Upper lobe of left lung (tissue), 6 donors: ENCODE measurements around the gene FAM174C. TPM values are rescaled to one million over a fixed set of nuclear protein-coding genes. Genes with fewer than 3 reads are reported as not detected.

Experiments
- ATAC-seq, 2 donors: fragments of 200-7000 bp; cut with Tn5 transposase; one replicate each; pipeline ENCODE4 v1.9.1; 2022; ENCODE audit warnings: mild to moderate bottlenecking in 2 of 2, moderate library complexity in 2 of 2; ENCODE audit not compliant: low FRiP score in 2 of 2
- DNase-seq, 2 donors: peaks; one replicate each; pipeline ENCODE4 v3.0.0-alpha.2; 2019 to 2020
- H3K27ac ChIP-seq, 4 donors: fragments of 200-600 bp; sonication (generic); one replicate each; pipeline ENCODE4 v1.5.1; 2016 to 2019
- H3K27me3 ChIP-seq, 4 donors: fragments of 200-600 bp; sonication (generic); one replicate each; pipeline ENCODE4 v1.5.1; 2017 to 2019
- H3K36me3 ChIP-seq, 4 donors: fragments of 200-600 bp; sonication (generic); one replicate each; pipeline ENCODE4 v1.5.1; 2016 to 2019
- H3K4me1 ChIP-seq, 4 donors: fragments of 200-600 bp; sonication (generic); one replicate each; pipeline ENCODE4 v1.5.1; 2018 to 2019
- H3K4me3 ChIP-seq, 4 donors: fragments of 200-600 bp; sonication (generic); one replicate each; pipeline ENCODE4 v1.5.1; 2017 to 2019; ENCODE audit warnings: mild to moderate bottlenecking in 2 of 4, moderate library complexity in 1 of 4
- H3K9me3 ChIP-seq, 4 donors: fragments of 200-600 bp; sonication (generic); one replicate each; pipeline ENCODE4 v1.5.1; 2018 to 2019
- CTCF ChIP-seq, 6 experiments: fragments of 450-650 bp in 4 of 6; fragments of 200-600 bp in 2 of 6; sonication (generic) in 2 of 6; IDR thresholded peaks; one replicate each; pipeline ENCODE4 v1.5.1; 2016 to 2019; ENCODE audit warnings: antibody characterized with exemption in 6 of 6
- EP300 ChIP-seq, 4 donors: sonication (generic); formaldehyde crosslinking; IDR thresholded peaks; one replicate each; pipeline ENCODE4 v1.5.1; 2017; ENCODE audit warnings: antibody characterized with exemption in 4 of 4, control low read depth in 2 of 4
- POLR2A ChIP-seq, 4 donors: fragments of 450-650 bp; IDR thresholded peaks; one replicate each; pipeline ENCODE4 v1.5.1; 2016 to 2017; ENCODE audit warnings: antibody characterized with exemption in 4 of 4, mild to moderate bottlenecking in 2 of 4
- POLR2AphosphoS5 ChIP-seq, 2 donors: sonication (generic); formaldehyde crosslinking; IDR thresholded peaks; one replicate each; pipeline ENCODE4 v1.5.1; 2017; ENCODE audit warnings: antibody characterized with exemption in 2 of 2
- WGBS, 2 donors: methylation state at CpG; one replicate each; pipeline ENCODE4 v1.1.5; 2017 to 2018; 5-methylcytosine and 5-hydroxymethylcytosine counted together
- total RNA-seq, 6 donors: library from RNA; depleted of rRNA in 4 of 6; stranded (reverse); fragments of >200 nt in 4 of 6; gene quantifications; one replicate each; pipeline versions ENCODE4 v1.1.0 to v1.2.1, GENCODE V29; 2016 to 2021
- donor health status: DM: no; HTN: no; CAD: no; lungs with moderate emphysema.
- donor health status: DM: no; HTN: yes; CAD: no; lungs with severe emphysema.

Gene FAM174C
- total RNA-seq, 6 donors from 2014 or later = 43.0 to 85.3 (median 59.6) TPM

- Histone ChIP-seq H3K9me3 (no peaks in the 10 kb centered on the region), H3K27ac (no peak overlapping the region), H3K4me1 (peaks cover 5 to 27% (median 14%) of the 10 kb centered on the region in 4 donors), H3K27me3 (peaks cover 0 to 49% (median 22%) of the 10 kb centered on the region in 4 donors), H3K4me3 (no peak overlapping the region), H3K36me3 (peaks cover 4 to 7% (median 6%) of the 10 kb centered on the region in 4 donors)
- ATAC-seq (no peak), DNase-seq (no peak)
- 70 to 90% methylated on average over 5 to 6 of the region's 12 CpGs for WGBS, 2 donors
- TF ChIP-seq POLR2AphosphoS5 (IDR thresholded peaks at IDR 0.05) (no peak), CTCF (IDR thresholded peaks at IDR 0.05) (no peak), EP300 (IDR thresholded peaks at IDR 0.05) (no peak), POLR2A (IDR thresholded peaks at IDR 0.05) (no peak)
Observed at GRCh38 chr19:1283917-1284292, 8.6 kb downstream of the FAM174C start.

GRCh38 chr19:1284293-1284978 is 9.1 kb downstream of the FAM174C start:
- H3K36me3 ChIP-seq = peaks cover 0 to 2% (median under 1%) of the 10 kb centered on the region in 4 donors
- H3K4me1 ChIP-seq = peaks cover 5 to 27% (median 14%) of the 10 kb centered on the region in 4 donors
- DNase-seq = peak in 1 of 2 donors; percentile 58
- no peak overlapping the region for H3K27ac ChIP-seq
- peaks cover 0 to 50% (median 22%) of the 10 kb centered on the region in 4 donors for H3K27me3 ChIP-seq
- TF ChIP-seq EP300 (IDR thresholded peaks at IDR 0.05) (no peak), POLR2A (IDR thresholded peaks at IDR 0.05) (no peak), POLR2AphosphoS5 (IDR thresholded peaks at IDR 0.05) (no peak), CTCF (IDR thresholded peaks at IDR 0.05) (no peak)
- H3K9me3 ChIP-seq = no peaks in the 10 kb centered on the region
- 63% methylated on average over 17 to 20 of the region's 20 CpGs for WGBS, 2 donors
- no peak for ATAC-seq
- H3K4me3 ChIP-seq = no peak overlapping the region

DNA sequence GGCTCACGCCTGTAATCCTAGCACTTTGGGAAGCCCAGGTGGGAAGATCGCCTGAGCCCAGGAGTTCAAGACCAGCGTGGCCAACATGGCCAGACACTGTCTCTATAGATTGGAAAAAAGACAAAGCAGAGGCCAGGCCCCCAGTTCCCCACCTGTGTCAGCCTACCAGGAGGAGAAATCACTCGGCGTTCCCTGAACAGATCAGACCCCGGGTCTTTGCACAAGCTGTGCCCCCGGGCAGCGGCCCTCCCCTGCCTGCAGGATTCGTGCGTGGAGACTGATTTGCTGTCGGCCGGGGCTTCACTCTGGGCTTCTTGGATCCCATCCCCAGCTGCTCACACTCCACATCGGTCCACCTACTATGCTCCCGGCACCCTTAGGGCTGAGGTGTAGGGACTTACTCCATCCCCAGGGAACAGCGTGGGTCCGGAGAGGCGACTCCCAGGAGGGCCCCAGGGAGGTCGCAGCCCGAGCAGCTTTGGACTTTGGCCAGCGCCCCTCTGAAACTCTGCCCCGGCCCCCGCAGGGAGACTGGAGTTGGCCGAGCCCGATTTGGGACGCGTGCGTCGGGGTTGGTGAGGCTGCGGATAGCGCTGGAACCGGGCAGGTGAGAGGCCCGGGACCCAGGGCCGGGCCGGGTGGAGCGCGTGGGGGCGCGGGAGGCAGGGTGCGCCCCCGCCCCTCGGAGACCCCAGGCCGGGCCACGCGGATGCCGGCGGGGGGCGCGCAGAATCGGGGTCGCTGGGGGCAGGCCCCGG is 9.8 kb downstream of the FAM174C start:
- 29 to 76% methylated on average over 3 to 26 of the region's 51 CpGs for WGBS, 2 donors
- Histone ChIP-seq H3K36me3 (no peaks in the 10 kb centered on the region), H3K27me3 (peaks cover 0 to 55% (median 22%) of the 10 kb centered on the region in 4 donors), H3K4me1 (peaks cover 5 to 27% (median 14%) of the 10 kb centered on the region in 4 donors), H3K27ac (no peak overlapping the region), H3K9me3 (no peaks in the 10 kb centered on the region), H3K4me3 (peak overlapping the region in 1 of 4 donors; percentile 27)
- TF ChIP-seq CTCF (IDR thresholded peaks at IDR 0.05) = no peak
- TF ChIP-seq POLR2A (IDR thresholded peaks at IDR 0.05) = no peak
- no peak for TF ChIP-seq POLR2AphosphoS5 (IDR thresholded peaks at IDR 0.05)
- no peak for TF ChIP-seq EP300 (IDR thresholded peaks at IDR 0.05)
- ATAC-seq (no peak), DNase-seq (peak in 1 of 2 donors; percentile 63)

DNA sequence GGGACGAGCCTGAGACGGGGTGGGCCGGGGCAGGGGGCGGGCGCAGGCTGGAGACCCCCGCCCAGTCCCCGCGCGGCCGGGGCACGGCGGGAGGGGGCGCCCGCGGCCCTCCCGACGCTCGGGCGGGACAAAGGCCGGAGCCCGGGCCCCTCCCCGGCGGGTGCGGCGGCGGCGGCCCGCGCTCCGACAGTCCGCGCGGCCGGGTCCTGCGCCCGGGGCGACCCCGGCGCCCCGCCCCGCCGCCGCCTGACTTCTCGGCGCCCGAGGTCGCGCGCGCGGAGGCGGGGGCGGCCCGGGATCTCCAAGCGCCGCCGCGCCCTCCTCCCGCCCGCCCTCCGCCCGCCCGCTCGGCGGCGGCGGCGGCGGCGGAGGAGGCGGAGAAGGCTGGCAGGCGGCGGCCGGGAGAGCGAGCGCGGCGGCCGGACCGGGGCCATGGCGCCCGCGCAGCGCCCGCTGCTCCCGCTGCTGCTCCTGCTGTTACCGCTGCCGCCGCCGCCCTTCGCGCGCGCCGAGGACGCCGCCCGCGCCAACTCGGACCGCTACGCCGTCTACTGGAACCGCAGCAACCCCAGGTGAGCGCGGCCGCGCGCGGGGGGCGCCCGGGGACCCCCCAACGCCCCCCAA is 10.5 kb downstream of the FAM174C start, which contains the start of gene EFNA2:
EFNA2 (plus strand) TSS at position 137 of the 624 bp plus-strand sequence; CDS start at position 433, 296 bp downstream.
- Histone ChIP-seq H3K4me3 (peak within 1 kb of the TSS in 2 of 4 donors; percentile 27), H3K27me3 (peaks cover 0 to 55% (median 22%) of the 10 kb centered on the region in 4 donors), H3K36me3 (no peaks in the 10 kb centered on the region), H3K27ac (no peak within 1 kb of the TSS), H3K4me1 (peaks cover 5 to 27% (median 14%) of the 10 kb centered on the region in 4 donors), H3K9me3 (no peaks in the 10 kb centered on the region)
- no CpG with 5 or more reads among the region's 113 CpGs for WGBS, 2 donors
- TF ChIP-seq POLR2A (IDR thresholded peaks at IDR 0.05) (no peak), EP300 (IDR thresholded peaks at IDR 0.05) (no peak), CTCF (IDR thresholded peaks at IDR 0.05) (no peak), POLR2AphosphoS5 (IDR thresholded peaks at IDR 0.05) (no peak)
- DNase-seq (peak in 1 of 2 donors; percentile 85), ATAC-seq (no peak)
